ENCODE results near the gene KRTAP10-11. TPM values are rescaled to one million over a fixed set of nuclear protein-coding genes. Genes with fewer than 3 reads are reported as not detected.
"Not testable (repeated sequence)": the region's sequence is repeated elsewhere in the genome, so short reads cannot be mapped to it uniquely, and the experiment has no call there.

The KRTAP10-11 gene
- total and polyA plus RNA-seq, 4 donors, result not detected

- WGBS (ENCODE audit: insufficient coverage), result 58% methylated on average over 4 of the region's 11 CpGs
- H3K9me3 ChIP-seq (ENCODE audit: control insufficient read depth, insufficient read depth, low read length), result no peaks in the 10 kb centered on the region
- H3K4me1 ChIP-seq (ENCODE audit: control insufficient read depth, insufficient read depth, low read length), result no peaks in the 10 kb centered on the region
- DNase-seq (ENCODE audit: low read depth in 4 of 6, low spot score in 6 of 6), result no peak
- no peaks in the 10 kb centered on the region for H3K27me3 ChIP-seq (ENCODE audit: control insufficient read depth, insufficient read depth, low read length)
- H3K4me3 ChIP-seq (ENCODE audit: low read depth, low read length), result no peak overlapping the region
- no peak overlapping the region for H3K27ac ChIP-seq (ENCODE audit: low read depth, low read length)
- no peaks in the 10 kb centered on the region for H3K36me3 ChIP-seq (ENCODE audit: control insufficient read depth, insufficient read depth, low read length)
These were observed 12.8 kb downstream of the KRTAP10-11 start for GRCh38 chr21:44658913-44659595.

DNA sequence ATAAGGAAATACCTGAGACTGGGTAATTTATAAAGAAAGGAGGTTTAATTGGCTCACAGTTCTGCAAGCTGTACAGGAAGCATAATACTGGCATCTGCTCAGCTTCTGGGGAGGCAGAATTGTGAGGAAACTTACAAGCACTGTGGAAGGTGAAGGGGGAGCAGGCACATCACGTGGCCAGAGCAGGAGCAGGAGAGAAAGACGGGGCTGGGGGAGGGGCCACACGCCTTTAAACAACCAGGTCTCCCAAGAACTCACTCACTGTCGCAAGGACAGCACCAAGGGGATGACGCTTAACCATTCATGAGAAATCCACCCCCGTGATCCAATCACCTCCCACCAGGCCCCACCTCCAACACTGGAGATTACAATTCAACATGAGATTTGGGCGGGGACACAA lies 15.4 kb downstream of the KRTAP10-11 start:
- DNase-seq (ENCODE audit: low read depth in 4 of 6, low spot score in 6 of 6); H3K36me3 ChIP-seq (ENCODE audit: control insufficient read depth, insufficient read depth, low read length); H3K4me3 ChIP-seq (ENCODE audit: low read depth, low read length); H3K27ac ChIP-seq (ENCODE audit: low read depth, low read length); H3K4me1 ChIP-seq (ENCODE audit: control insufficient read depth, insufficient read depth, low read length); H3K27me3 ChIP-seq (ENCODE audit: control insufficient read depth, insufficient read depth, low read length); H3K9me3 ChIP-seq (ENCODE audit: control insufficient read depth, insufficient read depth, low read length): not testable (repeated sequence)
- 53% methylated on average over 5 of the region's 7 CpGs for WGBS (ENCODE audit: insufficient coverage)

GRCh38 chr21:44664691-44665090 lies 18.5 kb downstream of the KRTAP10-11 start:
- no peaks in the 10 kb centered on the region for H3K36me3 ChIP-seq (ENCODE audit: control insufficient read depth, insufficient read depth, low read length)
- no peak for DNase-seq (ENCODE audit: low read depth in 4 of 6, low spot score in 6 of 6)
- no peaks in the 10 kb centered on the region for H3K4me1 ChIP-seq (ENCODE audit: control insufficient read depth, insufficient read depth, low read length)
- H3K4me3 ChIP-seq (ENCODE audit: low read depth, low read length), result no peak overlapping the region
- WGBS (ENCODE audit: insufficient coverage), result 94% methylated on average over 5 of the region's 5 CpGs
- H3K27me3 ChIP-seq (ENCODE audit: control insufficient read depth, insufficient read depth, low read length), result no peaks in the 10 kb centered on the region
- no peaks in the 10 kb centered on the region for H3K9me3 ChIP-seq (ENCODE audit: control insufficient read depth, insufficient read depth, low read length)
- no peak overlapping the region for H3K27ac ChIP-seq (ENCODE audit: low read depth, low read length)

DNA sequence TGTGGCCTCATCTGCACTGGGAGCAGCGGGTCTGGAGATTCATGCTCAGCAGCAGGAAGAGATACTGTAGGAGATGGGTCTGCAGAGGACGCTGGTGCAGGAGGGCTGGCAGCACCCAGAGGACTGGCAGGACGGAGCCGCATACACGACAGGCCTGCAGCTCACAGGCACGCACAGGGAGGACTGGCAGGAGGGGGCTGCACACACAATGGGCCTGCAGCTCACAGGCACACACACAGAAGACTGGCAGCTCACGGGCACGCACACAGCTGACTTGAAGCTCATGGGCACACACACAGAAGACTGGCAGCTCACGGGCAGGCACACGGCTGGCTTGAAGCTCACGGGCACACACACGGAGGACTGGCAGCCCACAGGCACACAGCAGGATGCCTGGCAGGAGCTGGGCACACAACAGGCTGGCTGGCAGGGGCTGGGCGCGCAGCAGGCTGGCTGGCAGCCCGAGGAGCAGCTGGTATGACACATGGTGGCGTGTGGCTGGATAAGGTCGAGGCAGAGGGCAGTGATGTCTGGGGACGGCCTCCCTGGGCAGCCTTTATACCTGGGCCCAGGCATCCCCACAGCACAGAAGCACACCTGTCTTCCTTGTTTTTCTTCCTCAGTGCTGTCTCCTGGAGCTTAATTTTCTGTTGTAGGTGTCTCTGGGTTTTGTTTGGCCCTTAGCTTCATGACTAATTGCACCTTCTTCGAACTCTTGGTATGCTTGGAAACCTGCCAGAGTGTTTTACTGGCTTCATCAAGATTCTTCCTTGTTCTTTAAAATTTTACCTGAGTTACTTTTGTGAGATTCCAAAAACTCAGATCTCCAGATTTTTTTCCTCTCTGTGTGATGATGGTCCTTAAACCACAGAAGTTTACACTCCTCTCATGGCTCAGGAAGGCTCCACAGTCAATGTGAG lies 20.4 kb downstream of the KRTAP10-11 start, which contains the start of gene KRTAP12-2:
KRTAP12-2 (minus strand) TSS at position 527 of the 920 bp plus-strand sequence; CDS start at position 486, 41 bp downstream.
- no peak within 1 kb of the TSS for H3K4me3 ChIP-seq (ENCODE audit: low read depth, low read length)
- H3K36me3 ChIP-seq (ENCODE audit: control insufficient read depth, insufficient read depth, low read length), result no peaks in the 10 kb centered on the region
- peak in 2 of 6 donors; percentile 28 to 55 for DNase-seq (ENCODE audit: low read depth in 4 of 6, low spot score in 6 of 6)
- H3K27me3 ChIP-seq (ENCODE audit: control insufficient read depth, insufficient read depth, low read length), result no peaks in the 10 kb centered on the region
- peaks cover 2% of the 10 kb centered on the region for H3K9me3 ChIP-seq (ENCODE audit: control insufficient read depth, insufficient read depth, low read length)
- no peak within 1 kb of the TSS for H3K27ac ChIP-seq (ENCODE audit: low read depth, low read length)
- no peaks in the 10 kb centered on the region for H3K4me1 ChIP-seq (ENCODE audit: control insufficient read depth, insufficient read depth, low read length)
- 62% methylated on average over 15 of the region's 19 CpGs for WGBS (ENCODE audit: insufficient coverage)

DNA sequence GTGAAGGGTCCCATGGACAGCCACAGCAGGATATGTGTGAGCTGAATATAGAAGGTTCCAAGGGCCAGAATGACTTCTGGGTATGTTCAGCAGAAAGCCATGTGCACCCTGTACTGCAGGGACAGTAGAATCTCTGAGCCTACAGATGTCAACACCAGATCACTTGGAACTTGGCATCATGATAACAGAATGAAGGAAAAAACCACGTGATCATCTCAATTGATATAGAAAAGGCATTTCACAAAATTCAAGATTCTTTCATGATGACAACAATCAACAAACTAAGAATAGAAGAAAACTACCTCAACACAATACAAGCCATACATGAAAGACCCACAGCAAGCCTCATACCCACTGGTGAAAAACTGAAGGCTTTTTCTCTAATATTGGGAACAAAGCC lies 21.4 kb downstream of the KRTAP10-11 start:
- Histone ChIP-seq H3K4me1 (ENCODE audit: control insufficient read depth, insufficient read depth, low read length) (no peaks in the 10 kb centered on the region), H3K27me3 (ENCODE audit: control insufficient read depth, insufficient read depth, low read length) (no peaks in the 10 kb centered on the region), H3K9me3 (ENCODE audit: control insufficient read depth, insufficient read depth, low read length) (peaks cover 4% of the 10 kb centered on the region), H3K27ac (ENCODE audit: low read depth, low read length) (no peak overlapping the region), H3K36me3 (ENCODE audit: control insufficient read depth, insufficient read depth, low read length) (no peaks in the 10 kb centered on the region), H3K4me3 (ENCODE audit: low read depth, low read length) (no peak overlapping the region)
- DNase-seq (ENCODE audit: low read depth in 4 of 6, low spot score in 6 of 6), result no peak
- 50% methylated on average over 1 of the region's 1 CpG for WGBS (ENCODE audit: insufficient coverage)

DNA sequence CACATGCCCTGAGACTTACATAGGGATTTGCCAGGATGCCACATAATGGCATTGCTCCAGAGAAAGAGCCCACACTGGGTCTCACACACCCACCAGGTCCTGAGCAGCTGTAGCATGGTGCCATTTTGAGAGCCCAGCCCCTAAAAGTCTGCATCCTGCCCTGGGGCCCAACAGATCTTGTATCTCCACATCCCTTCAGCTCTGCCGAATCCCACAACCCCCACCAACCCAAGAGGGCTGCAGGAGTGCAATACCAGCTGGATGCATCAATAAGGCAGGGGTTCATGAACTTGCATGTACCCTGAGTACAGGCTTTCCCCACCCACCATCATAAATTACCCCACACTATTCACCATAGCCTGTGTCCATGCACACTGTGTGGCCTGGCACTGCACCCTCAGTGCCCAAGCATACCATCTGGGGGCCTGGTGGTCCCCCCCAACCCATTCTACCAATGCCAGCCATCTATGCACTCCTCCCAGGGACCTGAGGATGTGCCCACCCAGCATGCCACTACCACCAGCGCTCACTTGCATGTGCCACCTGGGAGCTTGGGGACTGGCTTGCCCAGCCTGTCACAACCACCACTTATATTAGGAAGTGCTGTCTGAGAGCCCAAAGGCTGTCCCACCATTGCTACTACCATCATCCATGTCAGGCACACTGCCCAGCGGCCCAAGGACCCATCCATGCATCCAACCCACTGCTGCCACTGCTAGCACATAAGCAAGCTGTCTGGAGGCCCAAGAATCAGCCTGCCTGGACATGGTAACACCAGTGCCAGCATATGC lies 24.6 kb downstream of the KRTAP10-11 start:
- DNase-seq (ENCODE audit: low read depth in 4 of 6, low spot score in 6 of 6), result no peak
- H3K36me3 ChIP-seq (ENCODE audit: control insufficient read depth, insufficient read depth, low read length), result no peaks in the 10 kb centered on the region
- H3K4me1 ChIP-seq (ENCODE audit: control insufficient read depth, insufficient read depth, low read length), result no peaks in the 10 kb centered on the region
- H3K9me3 ChIP-seq (ENCODE audit: control insufficient read depth, insufficient read depth, low read length), result peaks cover 4% of the 10 kb centered on the region
- H3K27me3 ChIP-seq (ENCODE audit: control insufficient read depth, insufficient read depth, low read length), result no peaks in the 10 kb centered on the region
- WGBS (ENCODE audit: insufficient coverage), result 69% methylated on average over 3 of the region's 3 CpGs
- H3K27ac ChIP-seq (ENCODE audit: low read depth, low read length), result no peak overlapping the region
- no peak overlapping the region for H3K4me3 ChIP-seq (ENCODE audit: low read depth, low read length)

DNA sequence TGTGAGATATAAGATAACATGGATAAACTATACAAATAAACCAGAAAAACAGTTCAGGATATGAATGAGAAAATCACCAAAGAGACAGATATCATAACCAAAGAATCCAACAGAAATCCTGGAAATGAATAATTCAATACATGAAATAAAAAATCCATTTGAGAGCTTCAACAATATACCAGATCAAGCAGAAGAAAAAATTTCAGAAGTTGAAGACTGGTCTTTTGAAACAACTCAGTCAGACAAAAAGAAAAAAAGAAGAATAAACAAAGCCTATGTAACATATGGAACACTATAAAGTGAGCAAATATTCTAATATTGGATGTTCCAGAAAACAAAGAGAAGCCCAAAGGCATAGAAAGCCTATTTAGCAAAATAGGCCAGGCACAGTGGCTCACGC lies 25.7 kb downstream of the KRTAP10-11 start:
- no CpG with 5 or more reads among the region's 1 CpG for WGBS (ENCODE audit: insufficient coverage)
- no peak overlapping the region for H3K27ac ChIP-seq (ENCODE audit: low read depth, low read length)
- no peaks in the 10 kb centered on the region for H3K27me3 ChIP-seq (ENCODE audit: control insufficient read depth, insufficient read depth, low read length)
- no peak overlapping the region for H3K4me3 ChIP-seq (ENCODE audit: low read depth, low read length)
- DNase-seq (ENCODE audit: low read depth in 4 of 6, low spot score in 6 of 6), result no peak
- peaks cover 4% of the 10 kb centered on the region for H3K9me3 ChIP-seq (ENCODE audit: control insufficient read depth, insufficient read depth, low read length)
- H3K4me1 ChIP-seq (ENCODE audit: control insufficient read depth, insufficient read depth, low read length), result no peaks in the 10 kb centered on the region
- no peaks in the 10 kb centered on the region for H3K36me3 ChIP-seq (ENCODE audit: control insufficient read depth, insufficient read depth, low read length)

GRCh38 chr21:44677881-44678280 lies 31.7 kb downstream of the KRTAP10-11 start:
- no peaks in the 10 kb centered on the region for H3K9me3 ChIP-seq (ENCODE audit: control insufficient read depth, insufficient read depth, low read length)
- no peaks in the 10 kb centered on the region for H3K36me3 ChIP-seq (ENCODE audit: control insufficient read depth, insufficient read depth, low read length)
- 100% methylated on average over 2 of the region's 13 CpGs for WGBS (ENCODE audit: insufficient coverage)
- no peak for DNase-seq (ENCODE audit: low read depth in 4 of 6, low spot score in 6 of 6)
- H3K4me3 ChIP-seq (ENCODE audit: low read depth, low read length), result no peak overlapping the region
- no peaks in the 10 kb centered on the region for H3K4me1 ChIP-seq (ENCODE audit: control insufficient read depth, insufficient read depth, low read length)
- no peaks in the 10 kb centered on the region for H3K27me3 ChIP-seq (ENCODE audit: control insufficient read depth, insufficient read depth, low read length)
- no peak overlapping the region for H3K27ac ChIP-seq (ENCODE audit: low read depth, low read length)

DNA sequence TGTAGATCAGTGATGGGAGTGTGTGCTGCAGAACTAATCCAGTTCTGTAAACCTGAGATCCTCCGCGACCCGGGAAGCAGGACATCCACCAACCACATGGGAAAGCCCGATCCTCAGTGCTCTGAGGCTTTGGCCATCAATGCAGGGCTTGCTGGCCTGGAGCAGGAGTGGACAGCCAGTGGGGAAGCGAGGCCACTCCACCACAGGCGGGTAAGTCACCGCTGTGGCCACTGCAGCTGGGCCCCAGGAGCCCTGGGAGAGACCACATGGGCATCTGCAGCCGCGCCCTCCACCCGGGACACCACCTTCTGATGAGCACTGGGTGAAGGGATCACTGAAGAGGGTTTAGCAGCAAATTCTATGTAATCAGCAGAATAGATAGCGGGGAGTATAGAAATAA lies 34.9 kb downstream of the KRTAP10-11 start:
- 76% methylated on average over 7 of the region's 11 CpGs for WGBS (ENCODE audit: insufficient coverage)
- H3K27me3 ChIP-seq (ENCODE audit: control insufficient read depth, insufficient read depth, low read length), result no peaks in the 10 kb centered on the region
- H3K36me3 ChIP-seq (ENCODE audit: control insufficient read depth, insufficient read depth, low read length), result no peaks in the 10 kb centered on the region
- no peaks in the 10 kb centered on the region for H3K9me3 ChIP-seq (ENCODE audit: control insufficient read depth, insufficient read depth, low read length)
- no peak for DNase-seq (ENCODE audit: low read depth in 4 of 6, low spot score in 6 of 6)
- no peaks in the 10 kb centered on the region for H3K4me1 ChIP-seq (ENCODE audit: control insufficient read depth, insufficient read depth, low read length)
- H3K27ac ChIP-seq (ENCODE audit: low read depth, low read length), result no peak overlapping the region
- no peak overlapping the region for H3K4me3 ChIP-seq (ENCODE audit: low read depth, low read length)

All from spinal cord (tissue), 10 donors.